Astrocyte of the cerebellum (primary cell): ENCODE data around the gene SEPTIN12.

ENCODE experiments used
- DNase-seq: peaks from one replicate; pipeline ENCODE4 v3.0.0-alpha.2; 2011; ENCODE audit warnings: low read depth
- H3K4me3 ChIP-seq: 2 replicates; pipeline ENCODE4 v1.5.1; 2011; ENCODE audit warnings: mild to moderate bottlenecking, low read depth, low read length, moderate library complexity
- in situ Hi-C: cut with HindIII; loops from 2 replicates; pipeline ENCODE4 v1.10.0; 2017; ENCODE audit warnings: low sequenced_read_pairs
- TF ChIP-seq, protein P1 (sequence below): IDR thresholded peaks from 2 replicates; pipeline ENCODE4 v1.5.1; 2012; ENCODE audit warnings: low read length, low read depth, moderate library complexity, mild to moderate bottlenecking; ENCODE audit errors: missing control alignments

Gene SEPTIN12

DNA sequence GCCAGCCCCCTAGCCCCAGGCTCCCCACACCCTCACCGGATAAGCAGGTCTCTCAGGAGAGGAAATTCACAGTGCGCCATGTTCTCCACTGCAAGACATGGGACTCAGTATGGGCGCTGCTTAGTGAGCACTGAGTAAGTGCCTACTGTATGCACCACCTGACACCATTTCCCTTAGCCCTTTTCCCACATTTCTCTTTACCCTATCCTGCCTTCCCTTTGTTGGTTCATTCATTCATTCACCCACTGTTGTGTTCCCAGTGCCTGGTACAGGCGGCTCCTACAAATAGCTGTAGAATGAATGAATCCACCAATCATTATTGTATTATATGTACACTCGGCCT lies 10.1 kb downstream of the SEPTIN12 start:
- DNase-seq: no peak
- H3K4me3 ChIP-seq: no peak overlapping the region
- TF ChIP-seq, protein P1, sequence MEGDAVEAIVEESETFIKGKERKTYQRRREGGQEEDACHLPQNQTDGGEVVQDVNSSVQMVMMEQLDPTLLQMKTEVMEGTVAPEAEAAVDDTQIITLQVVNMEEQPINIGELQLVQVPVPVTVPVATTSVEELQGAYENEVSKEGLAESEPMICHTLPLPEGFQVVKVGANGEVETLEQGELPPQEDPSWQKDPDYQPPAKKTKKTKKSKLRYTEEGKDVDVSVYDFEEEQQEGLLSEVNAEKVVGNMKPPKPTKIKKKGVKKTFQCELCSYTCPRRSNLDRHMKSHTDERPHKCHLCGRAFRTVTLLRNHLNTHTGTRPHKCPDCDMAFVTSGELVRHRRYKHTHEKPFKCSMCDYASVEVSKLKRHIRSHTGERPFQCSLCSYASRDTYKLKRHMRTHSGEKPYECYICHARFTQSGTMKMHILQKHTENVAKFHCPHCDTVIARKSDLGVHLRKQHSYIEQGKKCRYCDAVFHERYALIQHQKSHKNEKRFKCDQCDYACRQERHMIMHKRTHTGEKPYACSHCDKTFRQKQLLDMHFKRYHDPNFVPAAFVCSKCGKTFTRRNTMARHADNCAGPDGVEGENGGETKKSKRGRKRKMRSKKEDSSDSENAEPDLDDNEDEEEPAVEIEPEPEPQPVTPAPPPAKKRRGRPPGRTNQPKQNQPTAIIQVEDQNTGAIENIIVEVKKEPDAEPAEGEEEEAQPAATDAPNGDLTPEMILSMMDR: no peak
- in situ Hi-C loops: no loop called here

DNA sequence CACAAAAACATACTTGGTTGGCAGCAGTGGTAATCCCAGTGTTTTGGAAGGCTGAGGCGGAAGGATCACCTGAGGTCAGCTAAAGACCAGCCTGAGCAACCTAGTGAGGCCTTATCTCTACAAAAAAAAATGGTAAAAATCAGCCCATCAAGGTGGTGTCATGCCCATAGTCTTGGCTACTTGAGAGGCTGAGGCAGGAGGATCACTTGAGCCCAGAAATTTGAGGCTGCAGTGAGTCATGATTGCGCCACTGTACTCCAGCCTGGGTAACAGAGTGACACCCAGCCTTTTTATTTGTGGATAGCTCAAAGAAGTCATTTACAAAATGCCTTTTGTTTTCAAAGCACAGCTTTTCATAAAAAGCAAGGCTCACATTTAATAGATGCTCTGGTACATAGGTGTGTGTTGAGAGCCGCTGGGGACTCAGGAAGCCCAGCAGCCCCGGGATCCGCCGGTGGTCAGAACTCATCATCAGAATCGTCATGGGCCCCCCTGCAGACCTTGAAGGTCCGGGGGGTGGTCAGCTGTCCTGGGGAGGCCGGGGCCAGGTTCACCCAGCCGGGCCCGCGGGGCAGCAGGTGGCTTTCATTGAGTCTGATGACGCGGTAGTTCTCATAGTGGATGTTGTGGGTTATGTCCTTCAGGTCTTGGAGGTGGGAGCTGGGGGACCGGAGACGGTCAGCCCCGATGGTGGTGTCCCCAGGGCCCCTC lies 10.7 kb downstream of the SEPTIN12 start:
- no peak overlapping the region for H3K4me3 ChIP-seq
- no peak for DNase-seq
- in situ Hi-C loops: no loop called here

DNA sequence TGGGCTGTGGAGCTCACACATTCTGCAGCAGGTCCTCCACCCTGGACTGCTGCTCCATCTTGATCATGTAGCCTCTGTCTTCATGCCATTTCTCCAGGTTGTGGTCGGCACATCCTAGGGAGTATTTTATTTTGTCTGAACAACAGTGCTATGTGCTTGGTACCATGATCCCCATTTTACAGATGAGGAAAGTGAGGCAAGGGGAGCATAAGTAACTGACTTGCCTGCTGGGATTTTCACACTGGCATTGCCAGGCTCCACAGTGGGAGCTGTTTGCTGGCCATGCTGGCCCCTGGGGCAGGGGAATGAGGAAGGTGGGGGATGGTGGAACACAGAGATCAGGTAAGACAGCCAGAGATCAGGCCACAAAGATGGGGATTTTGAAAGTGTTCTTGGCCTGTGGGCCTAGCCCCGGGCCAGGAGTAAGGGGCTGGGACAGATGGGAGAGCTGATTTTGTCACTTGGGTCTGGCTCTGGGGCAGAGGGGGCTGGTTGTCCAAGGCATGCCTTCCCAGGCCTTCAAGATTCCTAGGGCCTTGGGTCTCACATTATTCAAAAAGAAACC lies 11.9 kb downstream of the SEPTIN12 start:
- DNase-seq: no peak
- H3K4me3 ChIP-seq: no peak overlapping the region
- TF ChIP-seq, protein P1: no peak
- in situ Hi-C loops: no loop called here

More for the DNA sequence above, 10.7 kb downstream of the SEPTIN12 start:
- TF ChIP-seq, protein P1: no peak

DNA sequence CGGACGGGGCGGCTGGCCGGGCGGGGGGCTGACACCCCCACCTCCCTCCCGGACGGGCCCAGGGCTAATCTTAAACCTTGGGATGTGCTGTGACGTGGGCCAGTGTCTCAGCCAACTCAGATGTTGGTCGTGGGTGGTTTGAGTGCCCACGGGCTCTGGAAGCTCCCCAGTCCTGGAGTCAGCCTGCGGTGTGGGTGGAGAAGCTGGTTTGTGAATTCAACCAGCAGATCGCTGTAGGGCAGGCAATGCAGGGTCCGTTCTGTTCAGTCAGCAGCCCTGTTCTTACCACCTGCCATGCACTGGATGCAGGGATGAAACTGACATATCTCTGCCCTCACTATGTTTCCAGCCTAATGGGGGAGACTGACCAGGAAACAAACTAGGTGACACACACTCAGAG lies 13.1 kb downstream of the SEPTIN12 start:
- TF ChIP-seq, protein P1: no peak
- in situ Hi-C loops: no loop called here
- no peak overlapping the region for H3K4me3 ChIP-seq
- DNase-seq: no peak

DNA sequence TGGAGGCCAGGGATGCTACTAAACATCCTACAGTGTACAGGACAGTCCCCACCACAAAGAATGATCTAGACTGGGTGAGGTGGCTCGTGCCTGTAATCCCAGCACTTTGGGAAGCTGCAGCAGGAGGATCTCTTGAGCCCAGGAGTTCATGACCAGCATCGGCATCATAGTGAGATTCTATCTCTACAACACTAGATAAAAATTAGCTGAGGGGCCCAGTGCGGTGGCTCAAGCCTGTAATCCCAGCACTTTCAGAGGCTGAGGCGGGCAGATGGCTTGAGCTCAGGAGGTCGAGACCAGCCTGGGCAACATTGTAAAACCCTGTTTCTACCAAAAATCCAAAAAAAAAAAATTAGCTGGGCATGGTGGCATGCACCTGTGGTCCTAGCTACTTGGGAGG lies 15.8 kb downstream of the SEPTIN12 start:
- in situ Hi-C loops: no loop called here
- no peak for DNase-seq
- TF ChIP-seq, protein P1: no peak
- H3K4me3 ChIP-seq: no peak overlapping the region

DNA sequence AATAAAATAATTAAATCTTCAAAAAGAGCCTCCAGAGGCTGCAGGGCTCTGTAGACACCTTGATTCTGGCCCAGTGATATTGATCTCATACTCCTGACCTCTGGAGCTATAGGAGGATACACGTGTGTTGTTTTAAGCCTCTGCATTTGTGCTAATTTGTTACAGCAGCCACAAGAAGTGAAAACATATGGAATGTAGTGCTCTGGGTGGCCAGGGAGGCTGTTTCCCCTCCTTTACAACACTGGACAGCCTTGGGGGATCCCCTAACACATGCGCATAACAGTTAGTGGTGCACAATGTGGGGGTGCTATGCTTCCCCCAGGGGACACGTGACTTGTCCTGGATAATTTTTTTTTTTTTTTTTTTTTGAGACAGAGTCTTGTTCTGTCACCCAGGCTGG lies 16.5 kb downstream of the SEPTIN12 start:
- TF ChIP-seq, protein P1: no peak
- no peak overlapping the region for H3K4me3 ChIP-seq
- in situ Hi-C loops: no loop called here
- DNase-seq: no peak
